HG02588 (cell line): ENCODE measurements around the gene DUS1L.

ENCODE experiments used
- ATAC-seq: cut with Tn5 transposase; IDR thresholded peaks from one replicate; pipeline ENCODE4 v1.9.1; 2021; ENCODE audit warnings: mild to moderate bottlenecking, moderate library complexity; ENCODE audit not compliant: unreplicated experiment

Gene DUS1L

DNA sequence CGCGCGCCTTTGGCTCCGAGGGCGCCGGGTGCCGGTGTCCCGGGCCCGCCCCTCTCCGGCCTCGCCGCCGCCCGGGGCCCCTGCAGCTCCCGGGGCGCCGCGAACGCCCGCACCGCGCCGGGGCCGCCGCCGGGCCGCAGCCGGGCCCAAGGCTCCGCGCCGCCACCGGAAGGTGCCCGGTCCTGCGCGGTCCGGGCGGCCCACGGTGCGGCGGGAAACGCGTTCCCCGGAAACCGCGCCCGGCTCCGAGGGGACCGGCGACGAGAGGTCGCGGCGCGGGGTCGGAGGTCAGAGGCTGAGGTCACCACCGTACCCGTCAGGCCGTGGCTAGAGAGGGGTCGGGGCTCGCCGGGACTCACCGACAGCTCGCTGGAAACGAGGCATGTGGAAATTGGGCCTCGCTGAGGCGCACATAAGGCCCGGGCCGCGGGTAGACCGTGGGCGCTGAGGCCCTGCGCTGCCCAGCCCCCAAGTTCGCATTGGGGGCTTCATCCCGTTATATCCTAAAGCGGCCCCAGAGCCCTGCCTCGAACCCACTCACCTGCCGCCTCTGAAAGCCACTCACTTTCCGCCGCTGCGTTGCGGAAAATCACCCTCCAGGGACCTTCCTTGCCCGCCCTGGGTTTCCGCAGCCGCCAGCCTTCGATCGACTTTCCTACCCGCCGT, at the start of gene DUS1L:
DUS1L (minus strand) TSS at position 167 of the 666 bp plus-strand sequence. CDS start 745 bp downstream, outside the sequence.
- peak; percentile 71 for ATAC-seq

GRCh38 chr17:82114872-82115271, 49.3 kb upstream of the DUS1L start:
- no peak for ATAC-seq

GRCh38 chr17:82114447-82114846, 48.8 kb upstream of the DUS1L start:
- ATAC-seq: no peak

- ATAC-seq: no peak
These were observed 48.3 kb upstream of the DUS1L start for GRCh38 chr17:82113941-82114340.

DNA sequence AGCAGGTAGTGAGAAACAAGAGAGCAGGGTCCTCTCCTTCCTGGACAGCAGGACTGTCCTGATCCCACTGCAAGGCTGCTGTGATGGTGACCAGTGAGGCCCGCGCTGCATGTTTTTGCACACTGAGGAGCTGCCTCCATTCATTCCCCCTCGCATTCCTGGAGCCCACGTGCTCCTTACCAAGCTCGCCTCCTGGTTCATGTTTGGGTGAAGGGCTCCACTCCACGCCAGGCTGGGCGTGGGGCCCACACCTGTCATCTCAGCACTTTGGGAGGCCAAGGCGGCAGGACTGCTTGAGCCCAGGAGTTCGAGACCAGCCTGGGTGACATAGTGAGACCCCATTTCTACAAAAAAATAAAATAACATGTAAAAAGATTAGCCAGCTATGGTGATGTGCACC, 47.8 kb upstream of the DUS1L start:
- no peak for ATAC-seq

- ATAC-seq: no peak
These were observed 47.3 kb upstream of the DUS1L start for GRCh38 chr17:82112914-82113311.

GRCh38 chr17:82112181-82112913, 46.7 kb upstream of the DUS1L start:
- no peak for ATAC-seq

DNA sequence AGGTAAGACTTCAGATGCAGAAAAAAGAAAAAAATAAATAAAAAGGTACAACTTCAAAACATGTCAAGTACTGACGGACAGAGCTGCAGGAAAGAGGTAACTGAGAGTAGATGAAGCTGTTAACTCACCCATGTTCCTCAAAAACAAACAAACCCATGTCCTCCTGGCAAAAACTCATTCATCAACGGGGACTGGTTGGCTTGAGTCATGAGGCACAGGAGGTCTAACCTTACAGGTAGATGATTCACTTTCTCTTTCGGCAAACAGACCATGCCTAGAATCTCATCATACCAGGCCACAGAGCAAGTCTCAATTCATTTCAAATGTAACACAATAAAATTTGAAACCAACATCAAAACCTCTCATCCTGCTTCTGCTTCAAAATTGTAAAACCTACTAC, 44.7 kb upstream of the DUS1L start:
- no peak for ATAC-seq

- no peak for ATAC-seq
These were observed 43.4 kb upstream of the DUS1L start for GRCh38 chr17:82108961-82109475.

GRCh38 chr17:82108496-82108945, 42.9 kb upstream of the DUS1L start:
- no peak for ATAC-seq

GRCh38 chr17:82108038-82108437, 42.4 kb upstream of the DUS1L start:
- ATAC-seq: no peak

GRCh38 chr17:82107341-82107860, 41.8 kb upstream of the DUS1L start:
- no peak for ATAC-seq

DNA sequence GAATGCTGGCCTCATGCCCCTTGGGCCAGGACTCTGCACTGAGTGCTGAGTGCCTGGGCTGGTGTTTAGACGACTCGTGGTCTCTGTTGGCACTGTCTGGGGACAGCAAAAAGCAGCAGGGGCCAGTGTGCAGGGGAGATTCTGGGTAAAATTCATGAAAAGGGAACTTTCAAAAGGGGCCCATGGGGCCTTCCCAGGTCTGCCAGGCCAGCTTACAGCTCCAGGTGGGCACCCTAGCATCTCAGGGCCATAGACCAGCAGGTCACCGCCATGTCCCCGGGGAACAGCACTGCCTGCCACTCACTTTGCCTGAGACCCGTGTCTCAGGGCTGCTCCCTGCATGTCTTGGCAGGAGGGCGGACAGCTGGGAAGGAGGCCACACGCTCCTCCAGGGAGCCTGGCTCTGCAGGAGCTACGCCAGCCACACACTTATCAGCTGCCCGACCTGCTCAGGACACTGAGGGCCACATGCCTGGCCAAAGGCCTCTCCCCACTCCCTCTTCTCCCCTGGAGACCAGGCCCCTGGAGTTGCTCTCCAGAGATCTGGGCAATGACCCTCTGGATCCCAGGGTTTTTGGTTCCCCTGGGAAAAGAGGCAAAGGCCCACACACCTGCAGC, 41.2 kb upstream of the DUS1L start:
- ATAC-seq: no peak

DNA sequence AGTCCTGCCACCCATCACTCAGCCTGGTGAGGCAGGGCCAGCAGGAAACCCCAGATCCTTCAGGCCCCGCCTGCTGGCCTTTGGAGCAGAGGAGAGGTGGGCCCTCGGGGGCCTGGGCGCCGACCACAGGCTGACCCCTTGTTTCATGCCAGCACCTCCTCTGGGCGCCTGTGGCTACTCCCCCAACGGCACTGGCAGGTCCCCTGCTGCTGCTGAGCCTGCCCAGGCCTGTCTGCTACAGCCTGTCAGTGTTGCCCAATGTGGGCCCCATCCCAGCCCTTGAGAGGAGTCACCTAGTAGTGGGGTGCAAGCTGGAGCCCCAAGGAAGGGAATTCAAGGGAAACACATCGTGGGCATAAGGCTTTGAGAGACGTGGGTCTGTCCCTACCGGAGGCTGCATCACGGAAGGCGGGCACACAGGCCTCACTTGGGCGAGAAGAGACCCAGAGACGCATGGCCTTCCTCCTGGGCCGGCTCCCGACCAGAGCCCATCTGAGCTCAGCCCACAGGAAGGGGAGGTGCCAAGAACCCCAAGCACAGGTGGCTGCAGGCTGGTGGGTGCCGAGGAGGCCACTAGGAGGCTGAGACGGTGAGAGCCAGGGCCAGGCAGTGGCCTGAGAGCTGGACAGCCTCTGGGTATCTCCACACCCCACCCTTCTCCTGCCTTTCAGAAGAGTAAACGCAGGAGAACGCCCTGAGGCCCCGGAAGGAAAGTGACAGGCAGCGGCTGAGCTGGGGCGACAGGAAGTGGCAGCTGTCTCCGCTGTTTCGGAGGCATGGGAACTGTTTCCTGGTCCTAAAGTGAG, 40.5 kb upstream of the DUS1L start:
- peak; percentile 69 for ATAC-seq

GRCh38 chr17:82105417-82105881, 39.8 kb upstream of the DUS1L start:
- ATAC-seq: no peak

- ATAC-seq: no peak
These were observed 39.3 kb upstream of the DUS1L start for GRCh38 chr17:82104797-82105416.

DNA sequence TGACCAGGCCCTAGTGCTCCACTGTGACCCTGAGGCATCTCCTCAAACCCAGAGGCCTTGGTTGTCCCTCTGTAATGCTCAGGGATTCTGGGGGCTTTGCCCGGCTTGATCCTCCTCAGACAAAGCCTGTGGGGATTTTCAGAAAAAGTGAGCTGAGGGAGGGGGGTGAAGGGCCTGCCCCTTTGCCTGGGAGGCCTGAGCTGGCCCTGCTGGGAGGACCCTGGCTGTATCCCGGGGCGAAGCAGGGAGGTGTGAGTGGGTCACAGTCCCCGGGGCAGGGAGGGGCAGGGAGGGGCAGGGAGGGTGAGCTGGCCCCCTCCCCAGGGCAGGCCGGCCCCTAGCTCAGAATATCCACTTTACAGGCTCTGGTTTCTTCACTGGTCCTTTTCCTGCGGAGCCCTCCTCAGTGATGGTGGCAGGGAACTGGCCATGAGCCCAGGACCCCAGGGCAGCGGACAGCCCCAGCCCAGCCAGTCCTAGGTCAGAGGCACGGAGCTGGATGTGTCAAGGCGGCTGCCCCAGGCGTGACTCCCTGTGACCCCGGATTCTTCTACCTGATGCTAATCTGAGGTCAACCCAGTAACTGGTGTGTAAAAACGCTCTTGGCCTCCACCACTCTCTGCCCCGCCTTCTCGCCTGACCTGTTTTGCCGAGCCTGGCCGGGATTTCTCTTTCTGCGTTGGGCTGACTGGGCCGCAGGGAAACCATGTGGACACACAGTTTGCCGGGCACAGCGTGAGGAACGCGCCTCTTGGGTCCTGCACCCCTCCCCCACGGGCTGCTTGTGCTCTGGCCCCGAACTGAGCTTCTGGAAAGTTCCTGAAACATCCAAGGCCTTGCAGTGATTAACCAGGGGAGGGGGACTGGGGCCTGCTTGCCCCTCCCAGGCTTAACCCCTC, 38.2 kb upstream of the DUS1L start:
- ATAC-seq: no peak

- no peak for ATAC-seq
These were observed 36.4 kb upstream of the DUS1L start for GRCh38 chr17:82101767-82102679.
